ENCODE data around the gene PAF1. TPM values are rescaled to one million over a fixed set of nuclear protein-coding genes. Genes with fewer than 3 reads are reported as not detected.

Gene PAF1
- total RNA-seq (10 to 100 TPM; 11.3 to 17.7 (median 14.6) TPM), polyA plus RNA-seq (10 to 100 TPM; 28.1 to 41.1 TPM)

DNA sequence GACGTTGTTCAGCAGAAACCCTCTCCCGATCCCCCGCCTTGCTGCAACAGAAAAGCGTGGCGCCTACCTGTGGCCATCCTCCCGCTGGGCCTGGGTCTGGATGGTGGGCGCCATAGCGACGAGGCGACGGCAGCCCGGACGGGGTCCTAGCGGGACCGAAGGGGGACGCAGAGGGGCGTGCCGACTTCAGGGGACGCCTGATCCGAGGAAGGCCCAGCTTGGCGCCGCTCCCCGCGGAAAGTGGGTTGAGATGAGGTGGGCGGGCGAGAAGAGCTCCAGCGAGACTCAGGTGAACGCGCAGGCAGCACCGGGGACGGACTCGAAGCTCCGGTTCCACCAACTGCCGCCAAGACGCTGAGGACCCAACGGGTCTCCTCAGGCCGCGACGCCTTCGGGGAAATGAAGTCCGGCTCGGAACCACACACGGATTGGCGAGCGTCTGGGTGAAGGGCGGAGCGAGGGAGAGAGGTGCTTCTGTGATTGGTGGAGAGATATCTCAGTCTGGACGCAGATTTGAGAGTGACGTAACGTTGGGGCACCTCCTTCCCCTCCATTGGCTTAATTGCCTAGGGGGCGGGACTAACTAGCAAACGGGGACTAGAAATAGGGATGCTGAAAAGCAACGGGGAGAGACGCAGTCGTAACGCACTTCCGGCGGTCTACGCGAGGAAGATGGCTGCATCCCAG is at the start of gene PAF1, which contains the start of gene MED29:
Gene PAF1 (minus strand): TSS at position 356 of the 687 bp plus-strand sequence. CDS start 242 bp downstream, at position 114.
Gene MED29 (plus strand): TSS at position 628 of the 687 bp plus-strand sequence. CDS start 45 bp downstream, at position 673.
- intact Hi-C loops (cut with DNase I), result loop anchor here in 1 of 3 donors (10.0 kb wide), 1 partner anchor 144 kb away; the partner anchor contains the start of gene EID2B
- H3K27me3 ChIP-seq, result no peaks in the 10 kb centered on the region
- no peaks in the 10 kb centered on the region for H3K9me3 ChIP-seq
- peak within 1 kb of the TSS; percentile 91 to 99 (median 94) for H3K27ac ChIP-seq
- H3K36me3 ChIP-seq, result peaks cover 0 to 34% (median 10%) of the 10 kb centered on the region in 3 donors
- peaks cover 0 to 8% (median 4%) of the 10 kb centered on the region in 3 donors for H3K4me1 ChIP-seq
- peak within 1 kb of the TSS; percentile 57 to 97 (median 71) for H3K4me3 ChIP-seq
- DNase-seq (peak; percentile 89 to 99 (median 98)), FAIRE-seq (peak; percentile 98), ATAC-seq (peak; percentile 93 to 97 (median 96))
- 0% methylated on average over 48 to 60 of the region's 60 CpGs for WGBS, 2 donors
- TF ChIP-seq, protein P1, sequence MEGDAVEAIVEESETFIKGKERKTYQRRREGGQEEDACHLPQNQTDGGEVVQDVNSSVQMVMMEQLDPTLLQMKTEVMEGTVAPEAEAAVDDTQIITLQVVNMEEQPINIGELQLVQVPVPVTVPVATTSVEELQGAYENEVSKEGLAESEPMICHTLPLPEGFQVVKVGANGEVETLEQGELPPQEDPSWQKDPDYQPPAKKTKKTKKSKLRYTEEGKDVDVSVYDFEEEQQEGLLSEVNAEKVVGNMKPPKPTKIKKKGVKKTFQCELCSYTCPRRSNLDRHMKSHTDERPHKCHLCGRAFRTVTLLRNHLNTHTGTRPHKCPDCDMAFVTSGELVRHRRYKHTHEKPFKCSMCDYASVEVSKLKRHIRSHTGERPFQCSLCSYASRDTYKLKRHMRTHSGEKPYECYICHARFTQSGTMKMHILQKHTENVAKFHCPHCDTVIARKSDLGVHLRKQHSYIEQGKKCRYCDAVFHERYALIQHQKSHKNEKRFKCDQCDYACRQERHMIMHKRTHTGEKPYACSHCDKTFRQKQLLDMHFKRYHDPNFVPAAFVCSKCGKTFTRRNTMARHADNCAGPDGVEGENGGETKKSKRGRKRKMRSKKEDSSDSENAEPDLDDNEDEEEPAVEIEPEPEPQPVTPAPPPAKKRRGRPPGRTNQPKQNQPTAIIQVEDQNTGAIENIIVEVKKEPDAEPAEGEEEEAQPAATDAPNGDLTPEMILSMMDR (IDR thresholded peaks at IDR 0.05), result no peak

DNA sequence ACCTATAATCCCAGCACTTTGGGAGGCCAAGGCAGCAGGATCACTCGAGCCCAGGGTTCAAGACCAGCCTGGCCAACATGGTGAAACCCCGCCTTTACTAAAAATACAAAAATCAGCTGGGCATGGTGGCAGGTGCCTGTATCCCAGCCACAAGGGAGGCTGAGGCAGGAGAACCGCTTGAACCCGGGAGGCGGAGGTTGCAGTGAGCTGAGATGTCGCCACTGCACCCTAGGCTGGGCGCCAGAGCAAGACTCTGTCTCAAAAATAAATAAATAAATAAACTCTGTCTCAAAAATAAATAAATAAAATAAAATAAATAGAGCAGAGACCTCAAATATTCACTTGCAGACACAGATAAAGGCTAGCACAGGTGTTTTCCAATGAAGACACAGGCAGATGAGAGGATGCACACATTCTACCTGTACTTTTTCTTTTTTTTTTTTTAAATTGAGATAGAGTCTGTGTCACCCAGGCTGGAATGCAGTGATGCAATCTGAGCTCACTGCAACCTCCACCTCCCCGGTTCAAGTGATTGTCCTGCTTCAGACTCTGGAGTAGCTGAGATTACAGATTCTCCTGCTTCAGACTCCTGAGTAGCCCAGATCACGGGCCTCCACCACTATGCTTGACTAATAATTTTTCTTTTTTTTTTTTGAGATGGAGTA is 47.5 kb upstream of the PAF1 start:
- Histone ChIP-seq H3K9me3 (no peaks in the 10 kb centered on the region), H3K36me3 (peaks cover 0 to 10% (median 0%) of the 10 kb centered on the region in 3 donors), H3K4me3 (no peak overlapping the region), H3K4me1 (peaks cover 10 to 14% (median 11%) of the 10 kb centered on the region in 3 donors), H3K27me3 (no peaks in the 10 kb centered on the region), H3K27ac (no peak overlapping the region)
- intact Hi-C loops (cut with DNase I), result no loop called here
- no peak for FAIRE-seq
- TF ChIP-seq, protein P1 (IDR thresholded peaks at IDR 0.05), result no peak
- DNase-seq, result no peak
- no peak for ATAC-seq
- WGBS, 2 donors, result 68 to 82% methylated on average over 9 of the region's 9 CpGs

DNA sequence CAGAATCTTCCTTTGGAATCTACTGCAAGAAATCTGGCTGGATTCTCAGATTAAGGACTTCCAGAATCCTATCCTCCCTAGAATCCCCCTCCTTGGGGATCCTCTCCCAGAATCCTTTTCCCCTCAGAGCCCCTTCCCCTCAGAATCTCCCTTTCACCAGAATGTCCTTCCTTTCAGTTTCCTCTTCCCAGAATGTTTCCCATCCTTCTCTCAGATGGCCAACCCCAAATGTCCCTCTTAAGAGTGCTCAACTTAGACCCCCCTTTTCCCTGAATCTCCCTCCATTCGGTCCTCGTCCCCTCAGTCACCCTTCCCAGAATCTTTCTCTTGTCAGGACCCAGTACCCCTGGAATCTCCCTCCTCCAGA is 45.4 kb upstream of the PAF1 start:
- no peaks in the 10 kb centered on the region for H3K9me3 ChIP-seq
- peaks cover 4 to 26% (median 8%) of the 10 kb centered on the region in 3 donors for H3K36me3 ChIP-seq
- no peaks in the 10 kb centered on the region for H3K27me3 ChIP-seq
- WGBS, 2 donors, result 0 to 8% methylated on average over 2 of the region's 2 CpGs
- H3K4me3 ChIP-seq, result peak overlapping the region; percentile 73 to 98 (median 92)
- ATAC-seq (no peak), FAIRE-seq (no peak), DNase-seq (no peak)
- TF ChIP-seq, protein P1 (IDR thresholded peaks at IDR 0.05), result no peak
- intact Hi-C loops (cut with DNase I), result no loop called here
- H3K4me1 ChIP-seq, result peaks cover 10 to 14% (median 11%) of the 10 kb centered on the region in 3 donors
- H3K27ac ChIP-seq, result peak overlapping the region; percentile 40 to 81 (median 66)

DNA sequence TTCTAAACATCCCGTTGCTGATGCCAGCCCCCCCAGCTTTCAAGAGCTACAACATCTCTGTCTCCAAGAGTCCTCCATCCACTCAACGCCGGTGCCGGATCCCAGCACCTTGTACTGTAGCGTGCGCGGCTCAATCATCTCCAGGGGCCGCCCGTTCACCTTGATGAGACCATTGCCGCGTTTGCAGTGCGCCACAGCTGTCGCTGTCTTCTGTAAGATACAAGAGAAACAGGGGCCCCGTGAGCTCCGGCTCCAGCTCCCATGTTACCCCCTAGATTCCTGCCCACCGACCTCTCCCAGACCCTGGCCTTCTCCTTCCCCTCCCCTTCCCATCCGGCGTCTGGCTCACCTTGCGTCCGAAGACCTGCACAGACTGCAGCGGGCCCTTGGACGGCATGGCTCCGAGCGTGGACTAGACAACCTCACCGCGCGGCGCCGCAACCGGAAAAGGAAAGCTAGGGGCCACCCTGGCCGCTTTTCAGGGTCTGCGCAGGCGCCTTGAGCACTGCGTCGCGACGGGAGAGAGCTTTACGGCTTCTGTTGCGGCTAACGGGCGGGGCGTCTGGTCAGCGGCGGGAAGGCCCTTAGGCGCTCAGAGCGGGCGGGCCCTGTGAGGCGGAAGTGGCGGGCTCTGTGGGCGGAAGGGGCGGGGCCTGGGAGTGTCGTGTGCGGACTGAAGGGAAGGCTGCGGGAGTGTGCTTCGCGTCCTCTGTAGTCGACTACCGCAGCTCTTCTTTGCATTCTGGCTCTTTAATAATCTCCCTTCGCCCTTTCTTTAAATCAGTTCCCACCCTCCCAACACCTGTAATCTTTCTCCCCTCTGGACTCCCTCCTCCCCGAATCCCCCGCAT is 44.8 kb upstream of the PAF1 start, which contains the start of gene RPS16:
Gene RPS16 (minus strand): TSS at position 451 of the 851 bp plus-strand sequence. CDS start 54 bp downstream, at position 397.
- TF ChIP-seq, protein P1 (IDR thresholded peaks at IDR 0.05), result no peak
- peak; percentile 98 to 99 (median 98) for ATAC-seq
- intact Hi-C loops (cut with DNase I), result no loop called here
- peak within 1 kb of the TSS; percentile 73 to 98 (median 92) for H3K4me3 ChIP-seq
- H3K4me1 ChIP-seq, result peaks cover 10 to 14% (median 11%) of the 10 kb centered on the region in 3 donors
- WGBS, 2 donors, result 0% methylated on average over 54 to 61 of the region's 61 CpGs
- H3K9me3 ChIP-seq, result no peaks in the 10 kb centered on the region
- H3K27me3 ChIP-seq, result no peaks in the 10 kb centered on the region
- peaks cover 4 to 26% (median 8%) of the 10 kb centered on the region in 3 donors for H3K36me3 ChIP-seq
- no peak for FAIRE-seq
- H3K27ac ChIP-seq, result peak within 1 kb of the TSS; percentile 40 to 81 (median 70)
- DNase-seq, result peak; percentile 98 to 100 (median 98)

All from pancreas (tissue), 10 donors.